NCI-H774 (cell line): Measurements from ENCODE around the gene FAM53C.
"Not testable (repeated sequence)": the region's sequence is repeated elsewhere in the genome, so short reads cannot be mapped to it uniquely, and the experiment has no call there.

Experiments
- DNase-seq: peaks from one replicate; lab custom pipeline; 2025; lab: John Stamatoyannopoulos, UW

The FAM53C gene

DNA sequence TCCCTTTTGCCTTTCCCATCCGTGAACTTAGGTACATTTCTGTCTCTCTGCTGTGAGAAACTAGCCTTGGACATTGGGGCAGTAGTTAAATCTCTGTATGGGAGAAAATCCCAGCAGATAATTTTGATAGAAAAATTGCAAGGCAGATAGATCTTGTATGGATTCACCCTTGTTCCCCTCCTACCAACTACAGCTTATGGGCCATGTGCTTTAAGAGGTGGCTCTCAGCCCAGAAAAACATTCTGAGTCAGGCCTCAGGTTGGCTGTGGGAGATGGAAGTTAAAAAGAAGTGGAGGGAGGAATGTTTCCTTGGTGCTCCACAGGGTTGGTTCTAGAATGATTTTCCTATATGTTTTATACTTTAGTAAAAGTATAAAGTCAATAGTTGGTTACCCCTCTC, 13.0 kb downstream of the FAM53C start:
- no peak for DNase-seq

DNA sequence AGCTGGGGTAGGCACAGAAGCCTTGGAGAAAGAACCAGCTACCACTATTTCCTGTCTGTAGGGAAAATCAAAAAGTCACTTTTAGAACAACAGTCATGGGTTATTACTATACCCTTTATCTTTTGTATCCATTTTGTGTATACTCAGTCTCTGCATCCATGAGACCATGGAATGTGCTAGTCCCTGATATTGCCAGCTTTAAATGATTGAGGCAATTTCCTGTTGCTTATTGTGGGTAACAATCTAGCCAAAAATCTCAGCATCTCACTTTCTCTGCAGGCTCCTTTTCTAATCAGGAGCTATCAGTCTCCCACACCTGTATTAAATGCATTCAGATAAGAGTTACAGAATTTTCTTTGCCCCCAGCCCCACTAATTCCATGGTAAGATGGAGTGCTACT, 13.5 kb downstream of the FAM53C start:
- DNase-seq: no peak

DNA sequence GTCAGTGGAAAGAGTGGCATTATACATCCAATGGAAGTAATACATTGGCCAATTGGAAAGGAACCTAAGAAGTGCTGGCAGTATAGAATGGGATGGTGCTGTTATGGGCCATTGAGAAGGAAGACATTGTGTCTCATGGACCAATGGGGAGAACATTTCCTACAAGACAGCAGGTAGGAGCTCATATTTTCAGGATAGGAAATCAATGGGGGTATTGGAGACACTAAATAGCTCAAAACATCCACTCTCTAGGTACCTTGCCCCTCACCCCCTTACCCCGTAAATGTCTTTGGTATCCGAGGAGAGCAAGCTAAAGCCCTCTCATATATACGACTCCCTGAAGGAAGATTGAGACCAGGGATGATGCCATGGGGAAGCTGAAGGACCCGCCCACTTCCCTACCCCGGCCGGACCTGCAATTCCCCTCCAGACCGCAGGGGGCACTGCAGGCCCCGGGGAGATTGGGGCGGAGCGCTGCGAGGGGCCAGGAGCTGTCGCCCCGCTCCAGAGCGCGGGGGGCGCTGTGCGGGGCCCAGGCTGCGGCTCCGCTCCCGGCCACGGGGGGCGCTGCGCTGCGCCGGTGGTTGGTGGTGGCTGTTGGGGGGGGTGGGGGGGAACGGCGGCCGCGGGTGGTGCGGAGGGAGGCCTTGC, 14.1 kb downstream of the FAM53C start, which contains the start of gene KDM3B:
TSS of gene KDM3B (plus strand) at position 615 of the 651 bp plus-strand sequence. CDS start 111 bp downstream, outside the sequence.
- peak; percentile 77 for DNase-seq

DNA sequence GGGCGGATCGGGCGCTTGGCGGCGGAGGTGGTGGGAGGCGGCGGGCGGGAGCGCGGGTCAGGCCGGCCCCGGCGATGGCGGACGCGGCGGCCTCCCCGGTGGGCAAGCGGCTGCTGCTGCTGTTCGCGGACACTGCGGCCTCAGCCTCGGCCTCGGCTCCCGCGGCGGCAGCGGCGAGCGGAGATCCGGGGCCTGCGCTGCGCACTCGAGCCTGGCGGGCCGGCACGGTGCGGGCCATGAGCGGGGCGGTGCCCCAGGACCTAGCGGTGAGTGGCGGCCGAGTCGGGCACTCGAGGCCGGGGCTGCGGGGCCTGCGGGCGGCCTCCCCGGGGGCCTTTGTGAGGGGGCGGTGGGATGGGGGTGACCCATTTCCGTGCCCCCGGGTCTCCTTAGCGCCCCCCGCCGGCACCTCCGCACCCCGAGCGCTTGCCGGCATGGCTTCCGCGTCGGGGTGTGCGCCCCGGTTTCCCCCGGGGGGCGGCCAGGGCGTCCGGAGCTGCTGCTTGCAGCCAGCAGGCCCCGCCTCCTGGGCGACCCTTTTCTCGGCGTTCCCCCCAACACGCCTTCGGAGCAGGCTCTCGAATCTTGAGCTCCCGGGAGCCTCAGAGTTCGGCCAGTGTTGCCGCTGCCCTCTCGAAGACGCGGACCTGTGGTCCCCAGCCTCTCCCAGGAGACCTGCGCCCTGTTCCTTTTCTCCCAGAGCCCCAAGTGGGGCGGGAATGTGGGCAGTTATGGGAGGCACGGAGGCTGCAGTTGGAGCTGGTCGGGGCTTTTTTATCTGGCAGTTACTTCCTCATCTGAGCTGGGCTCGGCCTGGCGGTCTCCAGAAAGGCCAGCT, 14.9 kb downstream of the FAM53C start:
- peak; percentile 10 for DNase-seq

DNA sequence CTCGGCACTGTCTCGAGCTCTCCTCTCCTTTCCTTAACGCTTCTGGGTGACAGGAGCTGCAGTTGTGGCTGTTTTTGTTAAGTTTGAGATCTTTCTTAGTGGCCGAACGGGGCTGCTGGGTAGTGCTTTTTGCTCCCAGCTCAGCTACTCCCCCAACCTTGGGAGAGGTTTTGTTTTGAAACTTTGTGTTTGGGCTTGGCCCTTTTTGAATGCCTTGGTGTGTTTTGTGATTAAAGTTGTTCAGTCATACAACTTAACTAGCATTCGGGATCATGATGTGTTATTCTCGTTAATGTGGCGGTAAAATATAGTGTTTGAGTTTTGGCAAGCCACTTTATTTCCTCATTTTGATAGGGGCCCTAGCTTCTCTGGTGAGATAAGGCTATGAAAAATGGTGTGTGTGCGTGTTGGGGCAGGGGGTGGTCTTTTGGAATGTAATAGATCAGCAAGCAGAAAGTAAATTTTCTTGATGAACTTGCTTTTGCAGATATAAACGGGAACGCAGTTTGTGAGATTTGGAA, 15.6 kb downstream of the FAM53C start:
- DNase-seq: no peak

DNA sequence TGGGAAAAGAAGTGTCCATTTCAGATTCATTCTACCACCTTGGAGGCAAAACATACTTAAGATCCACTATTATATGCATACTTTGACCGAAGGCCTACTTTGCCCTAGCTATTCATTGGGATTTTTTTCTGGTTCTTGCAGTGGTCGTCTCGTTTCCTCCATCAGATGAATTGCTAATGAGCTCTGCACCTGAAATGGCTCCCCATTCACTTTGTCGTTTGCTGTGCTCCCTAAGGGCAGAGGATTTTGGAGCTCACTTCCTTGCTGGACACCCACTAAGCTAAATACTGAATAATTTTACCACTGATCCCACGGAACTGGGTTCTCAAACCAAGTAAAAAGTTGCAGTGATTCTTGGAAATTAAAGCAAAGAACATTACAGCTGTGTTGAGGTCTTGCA, 16.3 kb downstream of the FAM53C start:
- no peak for DNase-seq

DNA sequence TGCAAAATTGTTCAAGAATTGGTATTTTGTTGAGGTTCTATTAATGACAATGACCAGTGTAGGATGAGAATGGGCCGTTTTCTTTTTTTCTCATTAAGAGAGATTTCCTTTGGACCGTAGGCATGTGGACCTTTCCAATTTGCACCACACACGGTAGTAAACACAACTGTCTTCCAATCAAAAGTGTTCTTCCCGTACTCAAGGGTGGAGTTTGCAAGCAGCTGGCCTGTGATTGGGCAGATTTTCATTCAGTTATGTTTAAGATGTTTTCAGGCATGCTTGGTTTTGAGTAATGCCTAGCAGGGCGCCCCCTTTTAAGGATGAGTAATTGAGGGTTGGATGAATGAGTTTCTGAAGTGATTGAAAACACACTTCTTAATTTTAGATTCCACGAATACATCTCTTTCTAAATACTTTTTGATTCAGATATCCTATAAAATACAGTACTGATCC, 16.9 kb downstream of the FAM53C start:
- no peak for DNase-seq

DNA sequence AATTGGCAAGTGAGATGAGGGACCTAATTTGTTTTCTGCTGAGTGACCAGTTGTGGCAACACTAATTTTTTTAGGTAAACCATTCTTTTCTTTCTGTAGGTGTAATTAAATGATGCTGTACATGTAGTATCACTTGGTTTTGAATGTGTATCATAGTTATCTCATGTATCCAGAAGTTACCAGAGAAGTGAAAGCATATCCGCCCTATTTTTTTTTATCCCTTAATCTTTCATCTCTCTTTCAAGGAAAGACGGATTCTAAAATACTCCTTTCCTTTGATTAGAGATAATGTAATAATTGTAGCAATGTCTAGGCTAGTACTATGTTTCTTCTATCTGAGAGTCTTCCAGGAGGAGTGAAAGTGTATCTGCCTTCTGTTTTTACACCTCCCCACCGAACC, 21.6 kb downstream of the FAM53C start:
- DNase-seq: no peak

DNA sequence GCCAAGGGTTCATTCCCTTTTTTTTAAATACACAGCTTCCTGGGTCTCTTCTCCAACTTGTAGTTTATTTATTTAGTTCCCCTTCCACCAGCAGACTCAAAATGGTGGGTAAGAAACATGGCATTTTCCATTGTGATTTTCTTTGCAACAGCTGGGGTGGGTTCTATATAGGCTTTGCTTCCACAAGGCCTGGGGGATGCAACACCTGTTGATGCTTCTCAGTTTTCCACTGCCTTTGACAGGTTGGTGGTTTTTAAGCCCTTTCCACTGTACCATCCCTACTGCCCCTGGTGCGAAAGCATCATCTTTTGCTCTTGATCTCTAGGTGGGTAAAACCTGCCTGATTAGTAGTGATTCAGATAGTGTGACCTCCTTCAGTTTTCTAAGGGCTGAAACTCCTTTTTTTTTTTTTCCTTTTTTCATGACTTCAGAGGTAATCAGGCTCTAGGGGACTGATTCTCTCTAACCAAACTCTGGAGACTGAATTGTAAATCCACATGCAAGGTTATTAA, 22.9 kb downstream of the FAM53C start:
- no peak for DNase-seq

DNA sequence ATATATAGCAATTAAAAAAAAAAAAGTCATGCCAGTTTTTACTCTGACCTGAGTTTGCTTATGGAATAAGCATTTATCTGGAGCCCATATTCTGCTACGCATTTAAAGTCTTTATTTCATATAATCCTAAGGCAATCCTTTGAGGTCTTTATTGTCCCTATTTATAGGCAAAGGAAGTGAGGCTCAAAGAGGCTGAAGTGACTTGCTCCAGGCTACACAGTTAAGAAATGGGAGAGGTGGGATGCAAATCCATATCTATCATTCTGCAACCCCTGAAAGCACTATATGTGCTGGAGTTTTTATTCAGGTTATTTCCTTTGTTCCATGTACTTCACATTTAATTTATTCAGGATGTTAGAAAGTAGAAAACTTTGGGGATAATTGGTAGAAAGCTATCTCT, 26.5 kb downstream of the FAM53C start:
- DNase-seq: no peak

DNA sequence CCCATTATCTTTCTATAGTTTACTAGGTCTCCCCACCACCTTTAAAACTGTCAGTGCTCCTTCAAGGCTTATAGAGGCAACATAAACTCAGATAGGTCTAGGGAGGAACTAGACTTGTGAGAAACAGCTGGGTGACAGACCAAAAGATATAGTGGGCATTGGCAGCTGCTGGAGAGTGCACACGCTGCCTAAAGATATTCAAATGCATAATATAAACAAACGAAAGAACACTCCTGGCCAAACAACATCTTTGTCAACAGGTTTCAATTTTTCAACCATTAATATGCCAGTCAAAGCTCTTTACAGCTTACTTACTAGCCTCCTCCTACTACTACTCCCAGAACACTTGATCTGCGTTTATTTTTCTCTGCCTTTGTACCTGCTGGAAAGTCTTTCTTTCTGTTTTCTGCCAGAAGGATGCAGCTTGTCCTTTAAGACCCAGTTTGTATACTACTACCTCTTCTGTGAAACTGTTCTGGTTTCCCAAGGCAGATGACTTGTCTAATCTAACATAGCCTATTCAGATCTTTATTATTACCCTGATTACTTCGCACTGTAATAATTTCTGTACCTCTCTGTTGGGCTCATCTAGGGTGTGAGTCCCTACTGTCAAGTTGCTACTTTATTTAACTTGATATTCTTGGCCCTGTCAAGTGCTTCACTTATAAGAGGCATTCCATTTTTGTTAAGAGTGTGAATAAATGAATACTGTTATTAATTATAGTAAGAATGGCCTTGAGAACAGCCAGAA, 28.7 kb downstream of the FAM53C start:
- no peak for DNase-seq

DNA sequence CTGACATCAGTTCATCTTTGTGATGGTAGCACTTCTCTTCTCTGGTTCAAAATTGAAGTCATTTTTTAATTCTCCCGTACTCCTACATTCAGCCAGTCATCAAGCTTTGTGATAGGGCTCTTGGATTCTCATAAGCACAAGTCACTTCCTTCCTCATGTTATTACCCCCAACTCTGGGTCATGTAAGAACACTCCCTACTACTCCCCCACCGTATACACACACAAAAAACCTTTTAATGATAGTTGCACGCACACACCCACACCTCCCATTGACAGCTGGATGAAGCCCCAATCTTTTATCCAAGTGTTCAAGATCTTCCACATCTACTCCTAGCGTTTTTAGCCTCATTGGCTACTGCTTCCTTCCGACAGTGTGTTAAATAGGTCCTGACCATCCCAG, 31.2 kb downstream of the FAM53C start:
- DNase-seq: no peak

DNA sequence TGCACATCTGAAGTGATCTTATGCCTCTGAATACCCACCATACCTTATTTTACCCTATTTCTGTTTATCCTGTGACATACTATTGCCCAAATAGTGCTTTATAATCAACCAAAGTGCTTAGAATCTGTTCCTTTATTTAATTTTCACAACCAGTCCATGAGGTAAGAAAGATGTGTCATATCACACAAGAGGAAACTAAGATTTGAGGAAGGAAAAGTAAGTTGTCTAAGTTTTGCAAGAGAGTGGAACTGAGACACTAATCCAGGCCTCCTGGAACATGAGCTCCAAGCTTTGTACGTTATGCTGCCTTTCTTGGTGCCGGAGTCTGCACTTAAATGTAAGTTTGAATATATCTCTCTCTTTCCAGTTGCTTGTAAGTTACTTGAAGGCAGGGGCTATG, 31.6 kb downstream of the FAM53C start:
- no peak for DNase-seq

DNA sequence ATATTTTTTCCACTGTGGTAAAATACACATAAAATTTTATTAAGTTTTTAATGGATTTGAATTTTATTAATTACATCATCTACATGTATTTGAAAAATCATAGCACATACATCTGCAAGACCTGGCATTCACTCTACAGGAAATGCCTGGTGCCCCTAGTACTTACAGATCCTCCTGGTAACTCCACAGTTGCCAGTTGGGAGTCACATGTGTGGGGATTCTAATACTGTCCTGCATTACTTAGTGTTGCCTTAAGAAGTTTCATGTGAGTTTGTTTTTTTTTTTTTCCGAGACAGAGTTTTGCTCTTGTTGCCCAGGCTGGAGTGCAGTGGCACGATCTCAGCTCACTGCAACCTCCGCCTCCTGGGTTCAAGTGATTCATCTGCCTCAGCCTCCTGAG, 32.5 kb downstream of the FAM53C start:
- no peak for DNase-seq

DNA sequence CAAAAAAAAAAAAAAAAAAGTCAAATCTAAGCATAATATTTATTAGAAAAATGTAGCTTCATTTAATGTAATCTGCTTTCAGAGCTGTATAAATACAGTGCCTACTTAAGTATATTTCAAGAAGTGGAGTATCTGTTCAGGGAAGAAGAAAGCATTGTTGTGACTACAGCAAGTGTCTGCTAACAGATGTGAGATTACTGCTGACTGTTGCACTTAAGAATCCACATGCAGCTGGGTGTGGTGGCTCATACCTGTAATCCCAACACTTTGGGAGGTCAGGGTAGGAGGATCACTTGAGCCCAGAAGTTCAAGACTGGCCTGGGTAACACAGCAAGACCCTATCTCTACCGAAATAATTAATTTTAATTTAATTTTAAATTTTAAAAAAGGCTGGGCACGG, 33.4 kb downstream of the FAM53C start:
- DNase-seq: no peak

DNA sequence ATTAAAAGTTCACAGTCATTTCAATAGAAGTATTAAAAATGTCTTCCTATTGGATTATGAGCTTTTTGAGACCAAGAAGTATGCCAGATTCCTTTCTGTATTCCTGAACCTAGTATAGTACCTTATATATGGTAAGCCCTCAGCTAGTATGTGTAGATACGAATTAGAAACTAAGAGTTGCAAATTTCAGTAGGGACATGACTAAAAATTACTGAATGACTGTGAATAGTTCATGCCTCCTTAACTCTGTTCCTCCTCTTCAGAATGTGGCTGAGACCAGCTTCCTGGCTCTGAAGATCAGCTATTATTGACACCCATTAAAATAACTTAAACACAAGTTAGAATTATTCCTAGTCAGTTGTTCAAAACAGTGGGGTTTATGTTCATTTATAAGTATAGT, 34.2 kb downstream of the FAM53C start:
- no peak for DNase-seq

DNA sequence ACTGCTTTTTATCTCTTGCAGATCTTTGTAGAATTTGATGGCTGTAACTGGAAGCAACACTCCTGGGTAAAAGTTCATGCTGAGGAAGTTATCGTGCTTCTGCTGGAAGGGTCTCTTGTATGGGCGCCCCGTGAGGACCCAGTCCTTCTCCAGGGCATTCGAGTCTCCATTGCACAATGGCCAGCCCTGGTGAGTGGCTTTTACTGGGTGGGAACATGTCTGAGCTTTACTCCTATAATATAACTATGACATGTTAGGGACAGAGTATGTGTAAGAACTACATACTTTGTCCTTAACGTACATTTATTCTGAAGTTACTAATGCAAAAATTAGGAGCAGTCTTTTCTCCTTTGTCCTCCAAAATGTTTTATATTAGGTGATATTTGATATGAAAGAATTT, 34.6 kb downstream of the FAM53C start:
- DNase-seq: no peak

DNA sequence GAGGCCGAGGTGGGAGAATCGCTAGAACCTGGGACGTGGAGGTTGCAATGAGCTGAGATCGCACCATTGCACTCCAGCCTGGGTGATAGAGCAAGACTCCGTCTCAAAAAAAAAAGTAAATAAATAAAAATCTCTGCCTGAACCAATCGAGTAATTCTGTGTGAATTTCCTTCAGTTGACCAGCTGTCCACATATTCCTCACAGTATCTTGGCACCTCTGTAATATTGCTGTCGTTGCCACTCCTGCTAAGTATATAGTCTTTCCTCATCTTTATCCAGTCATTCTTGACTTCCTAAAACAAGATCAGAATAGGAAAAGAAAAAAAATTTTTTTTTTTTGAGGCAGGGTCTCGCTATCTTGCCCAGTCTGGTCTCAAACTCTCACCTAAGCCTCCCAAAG, 44.3 kb downstream of the FAM53C start:
- DNase-seq: no peak

DNA sequence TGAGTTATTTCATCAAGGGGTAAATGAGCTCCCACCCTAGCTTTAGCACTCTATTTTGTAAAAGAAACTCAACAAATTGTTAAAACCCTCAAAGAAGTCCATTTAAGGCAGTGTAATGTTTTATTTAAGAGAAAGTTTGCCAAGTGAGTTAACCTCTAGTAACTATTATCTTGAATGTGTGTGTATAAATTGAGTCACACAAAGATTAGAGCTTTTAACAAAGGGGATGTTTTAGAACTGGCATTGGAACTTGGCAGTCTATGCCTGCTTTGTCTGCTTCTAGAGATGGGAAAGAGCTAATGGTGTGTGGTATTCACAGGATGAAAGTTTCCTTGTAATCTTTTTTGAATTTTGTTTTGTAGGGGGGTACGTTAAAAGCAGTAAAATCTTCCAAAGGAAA, 47.6 kb downstream of the FAM53C start:
- no peak for DNase-seq

DNA sequence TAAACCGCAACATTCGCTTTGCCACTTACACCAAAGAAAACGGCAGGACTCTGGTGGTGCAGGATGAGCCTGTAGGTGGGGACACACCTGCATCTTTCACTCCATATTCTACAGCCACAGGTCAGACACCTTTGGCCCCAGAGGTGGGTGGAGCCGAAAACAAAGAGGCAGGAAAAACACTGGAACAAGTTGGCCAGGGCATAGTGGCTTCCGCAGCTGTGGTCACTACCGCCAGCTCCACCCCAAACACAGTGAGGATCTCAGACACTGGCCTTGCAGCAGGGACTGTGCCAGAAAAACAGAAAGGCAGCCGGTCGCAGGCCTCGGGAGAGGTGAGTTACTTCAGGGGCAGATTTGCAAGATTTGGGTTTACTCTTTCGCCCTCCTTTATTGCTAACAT, 48.2 kb downstream of the FAM53C start:
- no peak for DNase-seq

DNA sequence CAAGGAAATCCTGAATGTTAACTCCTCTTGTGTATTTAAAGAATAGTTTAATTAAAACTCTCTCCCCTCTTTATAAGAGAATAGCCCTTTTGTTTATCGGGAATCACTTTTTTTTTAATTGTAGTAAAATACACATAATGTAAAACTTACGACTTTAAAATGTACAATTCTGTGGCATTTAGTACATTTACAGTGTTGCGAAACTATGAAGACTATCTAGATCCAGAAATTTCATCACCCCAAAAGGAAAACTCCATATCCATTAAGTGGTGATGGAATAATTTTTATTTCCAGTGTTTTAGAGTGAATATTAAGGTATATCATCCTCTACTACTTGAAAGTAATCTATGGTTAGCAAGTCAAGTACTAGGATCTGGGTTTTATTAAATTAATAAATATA, 51.3 kb downstream of the FAM53C start:
- no peak for DNase-seq

DNA sequence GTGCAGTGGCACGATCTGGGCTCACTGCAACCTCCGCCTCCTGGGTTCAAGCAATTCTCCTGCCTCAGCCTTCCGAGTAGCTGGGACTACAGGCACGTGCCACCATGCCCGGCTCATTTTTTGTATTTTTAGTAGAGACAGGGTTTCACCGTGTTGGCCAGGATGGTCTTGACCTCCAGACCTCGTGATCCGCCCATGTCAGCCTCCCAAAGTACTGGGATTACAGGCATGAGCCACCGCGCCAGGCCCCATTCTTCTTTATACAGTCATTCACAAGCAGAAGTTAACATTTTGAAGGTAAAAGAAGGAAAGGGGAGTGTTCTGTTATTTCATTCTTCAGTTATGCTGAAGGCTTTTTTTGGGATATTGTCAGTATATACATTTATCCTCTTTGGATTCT, 51.8 kb downstream of the FAM53C start:
- DNase-seq: not testable (repeated sequence)
